GM19463 (cell line): ENCODE measurements around the gene ELL.

ENCODE experiments used
- ATAC-seq: cut with Tn5 transposase; IDR thresholded peaks from one replicate; pipeline ENCODE4 v1.9.1; 2021; ENCODE audit warnings: mild to moderate bottlenecking, moderate library complexity; ENCODE audit not compliant: unreplicated experiment

Gene ELL

GRCh38 chr19:18425515-18426415 is 96.1 kb downstream of the ELL start:
- no peak for ATAC-seq

DNA sequence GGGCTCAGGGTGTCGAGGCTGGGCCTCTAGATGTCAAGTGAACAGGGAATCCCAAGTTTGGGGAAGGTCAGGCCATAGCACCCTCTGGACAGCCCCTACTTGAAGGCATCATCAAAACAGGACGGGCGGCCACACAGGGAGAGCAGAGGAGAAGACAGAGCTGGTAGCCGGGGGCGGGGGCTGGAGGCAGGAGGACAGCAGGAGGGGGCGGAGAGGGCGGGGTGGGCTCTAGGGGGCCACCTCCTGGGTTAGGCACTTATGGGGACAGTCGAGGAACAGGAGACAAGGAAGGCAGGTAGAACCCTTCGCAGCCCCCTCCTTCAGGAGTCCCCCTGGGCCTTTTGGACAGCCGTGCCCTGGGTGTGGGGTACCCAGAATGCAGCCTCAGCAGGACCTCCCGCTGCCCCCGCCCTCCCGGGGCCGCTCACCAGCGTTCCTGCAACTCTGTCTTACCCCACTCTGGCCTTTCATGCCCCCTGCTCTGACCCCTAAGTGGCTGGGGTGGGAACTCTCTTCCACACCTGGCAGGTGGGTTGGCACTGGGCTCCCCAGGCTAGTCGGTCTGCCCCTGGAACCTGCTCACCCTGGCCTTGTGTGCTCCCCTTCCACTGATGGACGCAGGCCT is 96.9 kb downstream of the ELL start:
- no peak for ATAC-seq

GRCh38 chr19:18424122-18424889 is 97.6 kb downstream of the ELL start:
- ATAC-seq, result no peak

- no peak for ATAC-seq
These were observed 98.4 kb downstream of the ELL start for GRCh38 chr19:18423258-18424020.

DNA sequence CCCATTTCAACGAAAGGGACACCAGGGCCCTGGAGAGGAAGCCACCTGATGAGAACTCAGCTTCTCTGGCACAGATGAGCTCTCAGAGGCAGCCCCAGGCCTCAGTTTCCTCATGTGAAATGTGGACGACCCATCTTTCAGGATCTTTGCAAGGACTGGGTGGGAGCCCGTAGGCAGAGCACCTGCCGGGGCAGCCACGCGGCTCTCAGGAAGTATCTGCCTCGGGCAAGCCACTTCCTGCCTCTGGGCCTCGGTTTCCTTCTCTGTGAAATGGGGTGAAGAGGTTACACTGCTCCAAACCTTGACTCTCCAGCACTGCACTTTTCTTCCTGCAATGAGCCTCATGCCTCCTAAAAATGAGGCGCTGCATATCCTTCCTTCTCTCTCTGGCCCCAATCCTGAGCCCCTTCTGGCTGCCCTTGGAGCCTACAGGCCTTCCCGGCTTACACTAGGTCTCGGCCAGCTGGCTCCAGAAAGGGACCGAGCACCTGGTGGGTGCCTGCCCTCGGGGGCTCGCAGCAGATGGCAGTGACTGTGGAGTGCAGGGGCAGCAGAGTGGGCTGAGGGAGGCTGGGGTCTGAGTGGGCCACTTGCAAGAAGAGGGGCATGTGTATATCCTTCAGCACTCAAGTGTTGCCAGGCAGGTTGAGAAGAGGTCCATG is 99.2 kb downstream of the ELL start:
- no peak for ATAC-seq

- ATAC-seq, result no peak
These were observed 100.4 kb downstream of the ELL start for GRCh38 chr19:18421371-18421959.

DNA sequence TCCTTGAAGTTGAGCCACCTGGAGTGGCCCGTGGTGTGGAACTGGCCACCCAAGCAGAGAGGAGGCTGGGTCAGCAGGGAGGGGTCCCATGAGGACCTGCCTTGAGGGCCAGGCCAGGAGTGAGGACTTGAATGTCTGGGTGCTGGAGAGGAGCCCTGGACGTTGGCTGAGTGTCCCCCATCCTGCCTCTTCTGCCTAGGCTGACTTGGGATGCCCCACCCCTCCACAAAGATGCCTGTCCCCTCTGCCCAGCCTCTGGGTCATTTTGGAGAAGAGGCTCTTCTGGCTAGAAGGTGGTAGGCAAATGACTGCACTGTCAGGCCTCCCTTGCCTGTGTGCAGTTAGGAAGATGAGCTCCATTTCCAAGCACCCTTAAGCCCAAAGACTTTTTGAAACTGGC is 100.9 kb downstream of the ELL start:
- ATAC-seq, result no peak

GRCh38 chr19:18419699-18420460 is 102.0 kb downstream of the ELL start:
- ATAC-seq, result no peak

DNA sequence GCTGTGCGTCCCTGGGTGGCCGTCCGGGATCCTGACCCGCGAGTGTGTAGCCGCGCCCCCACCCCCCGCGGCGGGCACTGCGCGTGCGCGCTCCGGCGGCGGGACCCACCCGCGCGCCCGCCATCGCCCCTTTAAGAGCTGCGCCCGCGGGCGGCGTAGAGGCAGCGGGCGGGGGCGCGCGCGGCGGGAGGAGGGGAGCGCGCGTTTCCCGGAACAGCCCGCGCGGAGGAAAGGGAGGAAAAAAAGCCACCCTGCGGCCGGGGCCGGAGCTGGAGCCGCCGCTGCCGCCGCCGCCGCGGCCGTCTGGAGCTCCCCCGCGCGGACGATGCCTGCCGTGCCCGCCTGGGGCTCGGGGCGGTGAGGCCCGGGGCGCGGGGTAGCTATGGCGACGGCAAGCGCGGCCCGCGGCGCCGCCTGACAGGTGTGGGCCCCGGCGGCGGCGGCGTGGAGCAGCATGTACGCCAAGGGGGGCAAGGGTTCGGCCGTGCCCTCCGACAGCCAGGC is 102.6 kb downstream of the ELL start, which contains the start of gene SSBP4:
Gene SSBP4, plus strand, starts transcription at position 204 of the 504 bp plus-strand sequence. Its CDS starts 251 bp downstream, at position 455.
- peak; percentile 41 for ATAC-seq

- ATAC-seq, result no peak
These were observed 103.2 kb downstream of the ELL start for GRCh38 chr19:18418483-18419194.

GRCh38 chr19:18418029-18418482 is 103.8 kb downstream of the ELL start:
- ATAC-seq, result no peak

DNA sequence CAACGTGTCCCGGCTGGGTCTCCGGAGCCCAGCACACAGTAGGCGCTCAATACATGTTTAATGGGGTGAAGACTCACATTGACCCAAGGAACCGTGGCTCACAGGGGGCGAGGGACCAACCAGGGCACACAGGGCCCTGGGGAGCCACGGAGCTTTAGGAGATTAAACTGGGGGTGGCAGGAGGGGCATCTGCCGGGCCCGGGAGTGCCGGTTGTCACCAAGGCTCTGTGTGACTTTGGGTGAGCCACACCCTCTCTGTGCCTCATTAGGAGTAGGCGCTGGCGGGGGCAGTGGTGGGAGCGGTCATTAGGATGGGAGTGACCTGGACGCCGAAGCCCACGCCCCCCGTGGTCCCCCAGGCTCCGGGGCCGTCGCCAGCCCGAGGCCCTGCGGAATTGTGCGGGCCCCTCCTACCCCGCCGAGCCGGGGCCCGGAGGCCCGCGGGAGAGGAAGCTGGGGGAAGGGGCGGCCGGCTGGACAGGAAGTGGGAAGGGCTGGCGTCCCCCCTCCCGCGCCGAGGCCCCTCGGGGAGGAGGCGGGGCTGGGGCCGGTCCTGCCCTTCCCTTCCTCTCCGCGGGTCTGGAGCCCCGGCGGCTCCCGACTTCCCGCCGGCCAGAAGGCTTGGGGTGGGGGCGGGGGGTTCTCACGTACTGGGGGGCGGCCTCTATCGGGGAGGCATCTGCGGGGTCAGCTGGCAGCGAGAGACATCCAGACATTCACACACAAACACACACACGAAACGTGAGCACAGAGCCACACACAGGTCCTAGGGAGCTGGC is 104.4 kb downstream of the ELL start:
- no peak for ATAC-seq

DNA sequence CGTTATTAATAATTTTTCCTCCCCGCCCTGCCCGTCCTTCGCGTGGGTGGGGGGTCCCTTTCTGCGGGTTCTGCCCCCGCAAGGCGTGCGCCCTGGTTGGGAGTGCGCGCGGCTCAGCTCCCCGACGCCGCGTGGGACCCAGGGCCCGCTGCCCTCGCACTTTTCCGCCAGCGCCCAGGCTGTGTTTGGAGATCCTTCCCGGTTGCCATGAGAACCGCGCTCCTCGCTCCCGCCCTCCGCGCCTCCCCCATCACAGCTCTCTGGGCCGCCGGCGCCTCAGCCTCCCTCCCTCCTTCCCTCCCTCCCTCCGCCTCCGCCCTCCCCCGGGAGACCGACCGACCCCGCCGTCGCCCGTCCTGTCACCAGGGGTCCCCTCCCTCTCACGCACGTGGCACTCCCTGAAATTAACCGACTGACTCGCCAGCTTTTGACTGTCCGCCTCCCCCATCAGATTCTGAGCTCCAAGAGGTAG is 105.1 kb downstream of the ELL start:
- ATAC-seq, result no peak

- no peak for ATAC-seq
These were observed 106.5 kb downstream of the ELL start for GRCh38 chr19:18415178-18415867.

DNA sequence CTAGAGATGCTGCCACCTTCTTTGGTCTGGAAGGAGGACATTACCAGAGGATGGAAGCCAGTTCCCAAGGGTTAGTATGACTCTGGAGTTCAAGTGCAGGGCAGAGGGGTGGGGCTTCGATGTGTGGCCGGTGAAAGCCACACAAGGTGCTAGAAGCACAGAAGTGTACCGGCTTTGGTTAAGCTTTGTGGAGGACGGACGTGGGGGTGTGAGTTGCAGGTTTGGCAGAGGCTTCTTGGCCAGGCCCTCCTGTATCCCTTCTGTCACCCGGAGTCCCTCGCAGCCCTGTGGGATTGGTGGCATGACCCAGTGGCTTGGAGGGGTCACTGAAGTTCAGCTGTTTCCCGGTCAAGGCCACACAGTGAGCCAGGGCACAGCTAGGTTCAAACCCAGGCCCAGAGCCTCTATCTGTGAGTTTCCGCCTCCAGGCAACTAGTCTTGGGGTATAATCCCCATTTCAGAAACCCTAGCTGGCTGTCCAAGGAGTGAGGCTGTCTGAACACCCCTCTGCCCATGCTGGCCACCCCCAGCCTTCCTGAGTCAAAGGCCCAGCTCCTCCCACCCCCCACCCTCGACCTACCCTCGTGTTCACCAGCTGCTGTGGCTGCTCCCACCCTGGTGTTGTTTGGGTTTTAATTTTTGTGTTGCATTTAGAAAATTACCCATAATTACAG is 107.2 kb downstream of the ELL start:
- no peak for ATAC-seq

DNA sequence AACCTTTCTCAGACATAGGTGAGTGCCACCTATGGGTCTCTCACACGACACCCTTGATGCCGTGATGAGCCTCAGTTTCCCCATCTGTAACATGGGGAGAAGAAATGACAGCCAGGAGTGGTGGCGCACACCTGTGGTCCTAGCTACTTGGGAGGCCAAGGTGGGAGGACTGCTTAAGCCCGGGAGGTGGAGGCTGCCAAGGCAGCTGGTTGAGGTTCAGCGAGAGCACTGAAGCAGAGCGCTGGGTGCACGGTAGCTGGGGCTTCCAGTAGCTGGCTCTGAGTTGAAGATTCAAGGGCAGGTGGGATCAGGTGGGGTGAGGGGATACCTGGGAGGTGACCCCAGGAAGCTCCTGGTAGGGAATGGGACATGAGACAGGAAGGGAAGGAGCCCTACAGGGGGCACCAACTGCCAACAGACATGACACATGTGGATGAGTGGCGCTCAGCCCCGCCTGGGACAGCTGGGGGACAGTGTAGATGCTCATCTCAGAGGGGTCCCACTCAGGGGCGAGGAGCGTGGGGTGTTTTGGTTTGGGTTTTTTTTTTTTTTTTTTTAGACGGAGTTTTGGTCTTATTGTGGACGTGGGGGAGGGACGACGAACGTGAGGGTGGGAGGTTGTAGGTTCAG is 109.1 kb downstream of the ELL start:
- no peak for ATAC-seq
